Measurements from ENCODE around the gene CELF4.

The CELF4 gene

DNA sequence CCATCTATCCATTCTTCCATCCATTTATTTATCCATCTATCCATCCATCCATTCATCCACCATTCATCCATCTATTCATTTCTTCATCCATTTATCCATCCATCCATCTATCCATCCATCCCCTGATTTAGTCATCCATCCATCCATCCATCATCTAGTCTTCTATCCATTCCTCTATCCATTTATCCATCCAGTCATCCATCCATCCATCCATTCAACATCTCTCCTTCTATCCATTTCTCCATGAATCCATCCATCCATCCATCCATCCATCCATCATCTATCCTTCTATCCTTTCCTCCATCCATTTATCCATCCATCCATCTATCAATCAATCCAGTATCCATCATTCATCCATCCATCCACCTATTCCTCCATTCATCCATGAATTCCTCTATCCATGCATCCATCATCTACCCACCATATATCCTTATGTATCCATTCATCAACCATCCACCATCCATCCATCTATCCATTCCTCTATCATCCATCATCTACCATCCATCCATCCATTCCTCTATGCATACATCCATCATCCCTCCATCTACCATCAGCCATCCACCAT is 185.0 kb downstream of the CELF4 start:
- Histone ChIP-seq H3K36me3 (ENCODE audit: control insufficient read depth, low read length) (no peaks in the 10 kb centered on the region), H3K4me2 (ENCODE audit: low read length) (no peak overlapping the region), H3K27me3 (ENCODE audit: control insufficient read depth, low read length) (no peaks in the 10 kb centered on the region), H3K9me2 (replicated peaks; ENCODE audit: control insufficient read depth, low read length) (no peaks in the 10 kb centered on the region), H3K4me3 (ENCODE audit: low read length) (no peak overlapping the region), H4K20me1 (ENCODE audit: control insufficient read depth, insufficient read depth, low read depth, low read length) (no peaks in the 10 kb centered on the region), H3K9me3 (ENCODE audit: control insufficient read depth, insufficient read depth, low read length) (no peaks in the 10 kb centered on the region), H3F3A (ENCODE audit: control insufficient read depth, insufficient read depth) (no peaks in the 10 kb centered on the region), H3K79me2 (ENCODE audit: control insufficient read depth, low read length) (no peaks in the 10 kb centered on the region), H3K27ac (ENCODE audit: low read depth, low read length) (no peak overlapping the region), H3K4me1 (ENCODE audit: control insufficient read depth, low read length) (no peaks in the 10 kb centered on the region)
- TF ChIP-seq, protein P1, sequence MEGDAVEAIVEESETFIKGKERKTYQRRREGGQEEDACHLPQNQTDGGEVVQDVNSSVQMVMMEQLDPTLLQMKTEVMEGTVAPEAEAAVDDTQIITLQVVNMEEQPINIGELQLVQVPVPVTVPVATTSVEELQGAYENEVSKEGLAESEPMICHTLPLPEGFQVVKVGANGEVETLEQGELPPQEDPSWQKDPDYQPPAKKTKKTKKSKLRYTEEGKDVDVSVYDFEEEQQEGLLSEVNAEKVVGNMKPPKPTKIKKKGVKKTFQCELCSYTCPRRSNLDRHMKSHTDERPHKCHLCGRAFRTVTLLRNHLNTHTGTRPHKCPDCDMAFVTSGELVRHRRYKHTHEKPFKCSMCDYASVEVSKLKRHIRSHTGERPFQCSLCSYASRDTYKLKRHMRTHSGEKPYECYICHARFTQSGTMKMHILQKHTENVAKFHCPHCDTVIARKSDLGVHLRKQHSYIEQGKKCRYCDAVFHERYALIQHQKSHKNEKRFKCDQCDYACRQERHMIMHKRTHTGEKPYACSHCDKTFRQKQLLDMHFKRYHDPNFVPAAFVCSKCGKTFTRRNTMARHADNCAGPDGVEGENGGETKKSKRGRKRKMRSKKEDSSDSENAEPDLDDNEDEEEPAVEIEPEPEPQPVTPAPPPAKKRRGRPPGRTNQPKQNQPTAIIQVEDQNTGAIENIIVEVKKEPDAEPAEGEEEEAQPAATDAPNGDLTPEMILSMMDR (IDR thresholded peaks at IDR 0.05; ENCODE audit: low read depth, low read length, poor library complexity, severe bottlenecking): no peak
- no peak for TF ChIP-seq EZH2phosphoT487 (IDR thresholded peaks at IDR 0.05; ENCODE audit: borderline replicate concordance, low read length)

DNA sequence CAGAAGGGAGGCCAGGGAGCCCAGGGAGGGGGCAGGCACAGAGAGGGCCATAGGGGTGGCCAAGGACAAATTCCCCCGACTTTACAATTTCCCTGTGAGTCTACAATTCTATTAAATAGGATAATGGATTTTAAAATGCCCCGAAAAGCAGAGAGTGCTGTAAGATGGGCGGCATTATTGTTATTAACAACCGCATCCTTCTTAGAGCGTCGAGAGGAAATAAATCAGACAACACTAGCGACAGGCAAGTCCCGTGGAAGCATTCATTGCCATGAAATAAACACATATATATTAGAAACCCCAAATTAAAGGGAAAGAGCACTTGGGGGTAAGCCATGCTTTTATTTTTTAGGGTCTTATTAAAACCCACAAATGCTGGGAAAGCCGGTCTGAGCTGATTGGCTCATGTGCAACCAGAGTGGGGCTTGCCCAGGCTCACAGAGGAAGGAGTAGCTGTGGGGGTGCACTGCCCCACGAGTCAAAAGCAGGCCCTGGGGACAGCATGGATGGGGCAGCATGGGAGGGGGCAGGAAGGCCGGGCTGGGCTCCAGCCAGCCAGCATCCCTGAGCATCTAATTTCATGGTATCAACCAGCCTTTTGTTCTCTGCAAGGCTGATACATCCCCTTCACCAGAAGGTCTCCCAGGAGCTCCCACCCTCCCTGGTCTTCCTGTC is 187.1 kb downstream of the CELF4 start:
- H3K4me1 ChIP-seq (ENCODE audit: control insufficient read depth, low read length): no peaks in the 10 kb centered on the region
- H3K4me3 ChIP-seq (ENCODE audit: low read length): no peak overlapping the region
- no peaks in the 10 kb centered on the region for H3K9me3 ChIP-seq (ENCODE audit: control insufficient read depth, insufficient read depth, low read length)
- no peaks in the 10 kb centered on the region for H3K79me2 ChIP-seq (ENCODE audit: control insufficient read depth, low read length)
- no peaks in the 10 kb centered on the region for H3K9me2 ChIP-seq (replicated peaks; ENCODE audit: control insufficient read depth, low read length)
- TF ChIP-seq EZH2phosphoT487 (IDR thresholded peaks at IDR 0.05; ENCODE audit: borderline replicate concordance, low read length): no peak
- TF ChIP-seq, protein P1 (IDR thresholded peaks at IDR 0.05; ENCODE audit: low read depth, low read length, poor library complexity, severe bottlenecking): no peak
- no peak overlapping the region for H3K27ac ChIP-seq (ENCODE audit: low read depth, low read length)
- no peaks in the 10 kb centered on the region for H4K20me1 ChIP-seq (ENCODE audit: control insufficient read depth, insufficient read depth, low read depth, low read length)
- no peaks in the 10 kb centered on the region for H3F3A ChIP-seq (ENCODE audit: control insufficient read depth, insufficient read depth)
- H3K27me3 ChIP-seq (ENCODE audit: control insufficient read depth, low read length): no peaks in the 10 kb centered on the region
- no peaks in the 10 kb centered on the region for H3K36me3 ChIP-seq (ENCODE audit: control insufficient read depth, low read length)
- no peak overlapping the region for H3K4me2 ChIP-seq (ENCODE audit: low read length)

DNA sequence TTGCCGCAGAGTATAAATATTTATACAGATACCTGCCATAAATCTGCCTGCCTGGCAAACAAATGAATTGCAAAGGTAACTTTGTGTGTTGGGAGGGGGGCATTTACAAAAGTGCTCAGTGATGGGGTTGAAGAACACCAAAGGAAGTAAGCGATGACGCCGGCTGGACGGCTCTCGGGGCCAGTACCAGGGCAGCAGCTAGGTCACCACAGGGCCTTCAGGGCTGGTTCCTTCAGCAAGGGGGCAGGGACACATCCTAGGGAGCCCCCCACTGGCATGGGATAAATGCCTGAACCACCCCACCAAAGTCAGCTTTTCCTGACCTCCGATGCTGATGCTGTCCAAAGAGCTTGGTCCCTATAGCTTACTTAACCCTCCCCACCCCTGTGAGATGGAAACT is 190.4 kb downstream of the CELF4 start:
- Histone ChIP-seq H3K9me2 (replicated peaks; ENCODE audit: control insufficient read depth, low read length) (no peaks in the 10 kb centered on the region), H3K4me3 (ENCODE audit: low read length) (no peak overlapping the region), H3F3A (ENCODE audit: control insufficient read depth, insufficient read depth) (no peaks in the 10 kb centered on the region), H4K20me1 (ENCODE audit: control insufficient read depth, insufficient read depth, low read depth, low read length) (no peaks in the 10 kb centered on the region), H3K27ac (ENCODE audit: low read depth, low read length) (no peak overlapping the region), H3K9me3 (ENCODE audit: control insufficient read depth, insufficient read depth, low read length) (no peaks in the 10 kb centered on the region), H3K4me2 (ENCODE audit: low read length) (no peak overlapping the region), H3K27me3 (ENCODE audit: control insufficient read depth, low read length) (no peaks in the 10 kb centered on the region), H3K36me3 (ENCODE audit: control insufficient read depth, low read length) (no peaks in the 10 kb centered on the region), H3K4me1 (ENCODE audit: control insufficient read depth, low read length) (no peaks in the 10 kb centered on the region), H3K79me2 (ENCODE audit: control insufficient read depth, low read length) (no peaks in the 10 kb centered on the region)
- TF ChIP-seq, protein P1 (IDR thresholded peaks at IDR 0.05; ENCODE audit: low read depth, low read length, poor library complexity, severe bottlenecking): no peak
- TF ChIP-seq EZH2phosphoT487 (IDR thresholded peaks at IDR 0.05; ENCODE audit: borderline replicate concordance, low read length): no peak
